Fibroblast of lung (primary cell): ENCODE measurements around the gene CX3CL1. TPM values are rescaled to one million over a fixed set of nuclear protein-coding genes. Genes with fewer than 3 reads are reported as not detected.

Source experiments
- DNase-seq, 2 donors: peaks; one replicate each; pipeline versions ENCODE4 v3.0.0 to v3.0.0-alpha.2; 2010; ENCODE audit warnings: low read depth in 2 of 2
- H2AFZ ChIP-seq: 2 replicates; pipeline ENCODE4 v1.5.1; 2012; ENCODE audit warnings: low read length, control low read depth, inconsistent platforms
- H3K27ac ChIP-seq: 2 replicates; pipeline ENCODE4 v1.5.1; 2011; ENCODE audit warnings: low read length, control low read depth; ENCODE audit not compliant: insufficient read depth
- H3K27me3 ChIP-seq: 2 replicates; pipeline ENCODE4 v1.5.1; 2011; ENCODE audit warnings: mild to moderate bottlenecking, low read length; ENCODE audit not compliant: control insufficient read depth, insufficient read depth
- H3K36me3 ChIP-seq: 2 replicates; pipeline ENCODE4 v1.5.1; 2011; ENCODE audit warnings: low read length; ENCODE audit not compliant: control insufficient read depth, insufficient read depth
- H3K4me1 ChIP-seq: 2 replicates; pipeline ENCODE4 v1.5.1; 2011; ENCODE audit warnings: low read length; ENCODE audit not compliant: control insufficient read depth, insufficient read depth; ENCODE audit errors: extremely low read depth
- H3K4me2 ChIP-seq: 2 replicates; pipeline ENCODE4 v1.5.1; 2011; ENCODE audit warnings: low read length, control low read depth; ENCODE audit not compliant: insufficient read depth; ENCODE audit errors: extremely low read depth
- H3K4me3 ChIP-seq, 4 experiments: fragments of 200-600 bp in 1 of 4; sonication (generic) in 1 of 4; replicated peaks in 1 of 4; 2 replicates each; pipeline ENCODE4 v1.5.1; 2011 to 2016; ENCODE audit warnings: low read length in 4 of 4, low read depth in 3 of 4, mild to moderate bottlenecking in 3 of 4, control low read depth in 2 of 4, inconsistent platforms in 1 of 4, mixed read lengths in 1 of 4; ENCODE audit not compliant: insufficient read depth in 1 of 4; ENCODE audit errors: control extremely low read depth in 1 of 4
- H3K79me2 ChIP-seq: 2 replicates; pipeline ENCODE4 v1.5.1; 2012; ENCODE audit warnings: mild to moderate bottlenecking, low read length, inconsistent platforms; ENCODE audit not compliant: control insufficient read depth, insufficient read depth
- H3K9ac ChIP-seq: 2 replicates; pipeline ENCODE4 v1.5.1; 2011; ENCODE audit warnings: mild to moderate bottlenecking, low read length, control low read depth; ENCODE audit not compliant: insufficient read depth
- H3K9me3 ChIP-seq: 2 replicates; pipeline ENCODE4 v1.5.1; 2012; ENCODE audit warnings: low read depth, low read length; ENCODE audit not compliant: control insufficient read depth, insufficient read depth
- H4K20me1 ChIP-seq: 2 replicates; pipeline ENCODE4 v1.5.1; 2011; ENCODE audit warnings: low read length; ENCODE audit not compliant: control insufficient read depth, insufficient read depth; ENCODE audit errors: extremely low read depth
- EZH2 ChIP-seq: IDR thresholded peaks from 2 replicates; pipeline ENCODE4 v1.5.1; 2012; ENCODE audit warnings: low read length, control low read depth, mild to moderate bottlenecking; ENCODE audit errors: missing control alignments
- polyA plus RNA-seq, 2 donors: library from polyadenylated mRNA; depleted of rRNA in 1 of 2; stranded (reverse) in 1 of 2; unstranded in 1 of 2; fragments of >200 nt; gene quantifications; 2 replicates each; pipeline ENCODE4 v1.2.1, GENCODE V29; 2011 to 2012; ENCODE audit warnings: missing spikeins in 1 of 2
- total RNA-seq: library from RNA; depleted of rRNA; stranded (reverse); fragments of >200 nt; gene quantifications from 2 replicates; pipeline ENCODE4 v1.2.1, GENCODE V29; 2014
- TF ChIP-seq, protein P1 (sequence below), 2 donors: IDR thresholded peaks in 1 of 2; conservative IDR thresholded peaks in 1 of 2; 1 replicate in 1 of 2; 2 replicates in 1 of 2; pipeline ENCODE4 v1.5.1; 2011 to 2012; ENCODE audit warnings: low read length in 2 of 2, control low read depth in 1 of 2, inconsistent platforms in 1 of 2, low read depth in 1 of 2, mild to moderate bottlenecking in 1 of 2

CX3CL1 gene
- total and polyA plus RNA-seq, 2 donors (not counting 1 experiment from before 2014, with no cell fraction given) = not detected

DNA sequence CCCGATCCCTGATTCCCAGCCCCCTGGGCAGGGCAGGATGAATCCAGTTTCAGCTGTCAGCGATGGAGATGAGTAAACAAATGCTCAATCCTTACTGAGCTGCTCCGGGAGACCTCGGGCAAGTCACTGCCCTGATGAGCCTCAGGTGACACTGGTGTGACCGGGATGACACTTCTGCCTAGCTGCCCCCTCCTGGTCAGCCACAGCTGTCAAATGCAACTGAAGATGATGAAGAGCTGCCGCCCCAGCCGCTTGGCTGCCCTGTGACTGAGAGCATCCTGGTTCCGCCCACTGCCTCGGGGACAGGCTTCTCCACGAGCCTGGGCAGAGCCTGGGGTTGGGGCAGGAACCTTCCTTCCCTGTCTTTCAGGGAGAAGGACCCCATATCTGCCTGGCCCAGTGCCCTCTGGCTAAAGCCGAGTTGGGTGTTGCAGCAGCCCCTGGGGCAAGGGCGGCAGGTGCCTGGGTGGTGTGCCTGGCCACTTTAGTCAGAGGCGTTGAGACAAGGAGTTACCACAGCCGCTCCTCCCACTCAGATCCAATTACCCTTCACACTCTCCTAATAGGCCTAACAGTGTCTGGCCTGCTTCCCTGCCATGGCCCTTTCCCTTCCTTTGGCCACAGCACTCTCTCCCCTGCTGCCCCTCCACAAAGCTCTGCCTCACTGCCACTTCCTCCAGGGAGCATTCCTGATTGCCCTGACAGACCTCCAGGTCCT, 37.7 kb downstream of the CX3CL1 start:
- no peaks in the 10 kb centered on the region for H3K9me3 ChIP-seq
- no peak for DNase-seq
- H4K20me1 ChIP-seq = no peaks in the 10 kb centered on the region
- H3K4me1 ChIP-seq = no peaks in the 10 kb centered on the region
- H3K4me3 ChIP-seq = no peak overlapping the region
- peaks cover 3% of the 10 kb centered on the region for H3K27me3 ChIP-seq
- no peak overlapping the region for H3K4me2 ChIP-seq
- H3K9ac ChIP-seq = no peak overlapping the region
- TF ChIP-seq, protein P1, sequence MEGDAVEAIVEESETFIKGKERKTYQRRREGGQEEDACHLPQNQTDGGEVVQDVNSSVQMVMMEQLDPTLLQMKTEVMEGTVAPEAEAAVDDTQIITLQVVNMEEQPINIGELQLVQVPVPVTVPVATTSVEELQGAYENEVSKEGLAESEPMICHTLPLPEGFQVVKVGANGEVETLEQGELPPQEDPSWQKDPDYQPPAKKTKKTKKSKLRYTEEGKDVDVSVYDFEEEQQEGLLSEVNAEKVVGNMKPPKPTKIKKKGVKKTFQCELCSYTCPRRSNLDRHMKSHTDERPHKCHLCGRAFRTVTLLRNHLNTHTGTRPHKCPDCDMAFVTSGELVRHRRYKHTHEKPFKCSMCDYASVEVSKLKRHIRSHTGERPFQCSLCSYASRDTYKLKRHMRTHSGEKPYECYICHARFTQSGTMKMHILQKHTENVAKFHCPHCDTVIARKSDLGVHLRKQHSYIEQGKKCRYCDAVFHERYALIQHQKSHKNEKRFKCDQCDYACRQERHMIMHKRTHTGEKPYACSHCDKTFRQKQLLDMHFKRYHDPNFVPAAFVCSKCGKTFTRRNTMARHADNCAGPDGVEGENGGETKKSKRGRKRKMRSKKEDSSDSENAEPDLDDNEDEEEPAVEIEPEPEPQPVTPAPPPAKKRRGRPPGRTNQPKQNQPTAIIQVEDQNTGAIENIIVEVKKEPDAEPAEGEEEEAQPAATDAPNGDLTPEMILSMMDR (conservative IDR thresholded peaks at IDR 0.05 in 1 of 2, IDR thresholded peaks at IDR 0.05 in 1 of 2; ENCODE audit: low read depth in 1 of 2, low read length in 2 of 2) = no peak
- no peak for TF ChIP-seq EZH2
- H3K27ac ChIP-seq = no peak overlapping the region
- no peak overlapping the region for H2AFZ ChIP-seq
- H3K79me2 ChIP-seq = no peaks in the 10 kb centered on the region
- no peaks in the 10 kb centered on the region for H3K36me3 ChIP-seq

GRCh38 chr16:57411362-57411976, 39.2 kb downstream of the CX3CL1 start:
- Histone ChIP-seq H4K20me1 (no peaks in the 10 kb centered on the region), H3K27me3 (peaks cover 3% of the 10 kb centered on the region), H3K9ac (no peak overlapping the region), H2AFZ (no peak overlapping the region), H3K4me2 (no peak overlapping the region), H3K9me3 (no peaks in the 10 kb centered on the region), H3K4me3 (no peak overlapping the region), H3K79me2 (no peaks in the 10 kb centered on the region), H3K27ac (no peak overlapping the region), H3K36me3 (no peaks in the 10 kb centered on the region), H3K4me1 (no peaks in the 10 kb centered on the region)
- no peak for TF ChIP-seq EZH2
- TF ChIP-seq, protein P1 (conservative IDR thresholded peaks at IDR 0.05 in 1 of 2, IDR thresholded peaks at IDR 0.05 in 1 of 2; ENCODE audit: low read depth in 1 of 2, low read length in 2 of 2) = no peak
- no peak for DNase-seq

- H3K79me2 ChIP-seq = no peaks in the 10 kb centered on the region
- no peaks in the 10 kb centered on the region for H4K20me1 ChIP-seq
- H3K4me1 ChIP-seq = no peaks in the 10 kb centered on the region
- no peaks in the 10 kb centered on the region for H3K9me3 ChIP-seq
- DNase-seq = no peak
- H3K9ac ChIP-seq = no peak overlapping the region
- H3K27me3 ChIP-seq = no peaks in the 10 kb centered on the region
- H3K27ac ChIP-seq = no peak overlapping the region
- no peak overlapping the region for H2AFZ ChIP-seq
- no peaks in the 10 kb centered on the region for H3K36me3 ChIP-seq
- no peak for TF ChIP-seq EZH2
- TF ChIP-seq, protein P1 (conservative IDR thresholded peaks at IDR 0.05 in 1 of 2, IDR thresholded peaks at IDR 0.05 in 1 of 2; ENCODE audit: low read depth in 1 of 2, low read length in 2 of 2) = no peak
- H3K4me3 ChIP-seq = no peak overlapping the region
- H3K4me2 ChIP-seq = no peak overlapping the region
Measured at GRCh38 chr16:57412584-57412983, 40.3 kb downstream of the CX3CL1 start.
